AG09319 (cell line): Measurements from ENCODE around the gene FZD1.

ENCODE experiments used
- DNase-seq: peaks from one replicate; pipeline ENCODE4 v3.0.0-alpha.2; 2010; ENCODE audit warnings: low read depth; ENCODE audit errors: extremely low read depth
- CTCF ChIP-seq: IDR thresholded peaks from 2 replicates; pipeline ENCODE4 v1.5.1; 2011; ENCODE audit warnings: low read depth, mild to moderate bottlenecking, inconsistent platforms, low read length, moderate library complexity

FZD1 gene

GRCh38 chr7:91285696-91286355, 21.6 kb downstream of the FZD1 start:
- no peak for DNase-seq

GRCh38 chr7:91286432-91286831, 22.2 kb downstream of the FZD1 start:
- no peak for DNase-seq

More at GRCh38 chr7:91285696-91286355, 21.6 kb downstream of the FZD1 start:
- no peak for TF ChIP-seq CTCF

GRCh38 chr7:91287371-91288084, 23.3 kb downstream of the FZD1 start:
- no peak for DNase-seq
- peak; percentile 35 for TF ChIP-seq CTCF

More at GRCh38 chr7:91286432-91286831, 22.2 kb downstream of the FZD1 start:
- no peak for TF ChIP-seq CTCF

GRCh38 chr7:91288208-91288824, 24.1 kb downstream of the FZD1 start:
- TF ChIP-seq CTCF = peak; percentile 19
- no peak for DNase-seq

- DNase-seq = no peak
- TF ChIP-seq CTCF = no peak
Observed at GRCh38 chr7:91289633-91290254, 25.5 kb downstream of the FZD1 start.

GRCh38 chr7:91291302-91291701, 27.1 kb downstream of the FZD1 start:
- DNase-seq = no peak

More at GRCh38 chr7:91291302-91291701, 27.1 kb downstream of the FZD1 start:
- TF ChIP-seq CTCF = no peak
